Measurements from ENCODE around the gene MYOZ3. TPM values are rescaled to one million over a fixed set of nuclear protein-coding genes. Genes with fewer than 3 reads are reported as not detected.

The MYOZ3 gene
- total RNA-seq, 2 donors from 2014 or later = 12.4 to 15.8 TPM

GRCh38 chr5:150648294-150649107, 12.6 kb upstream of the MYOZ3 start:
- Histone ChIP-seq H3K4me3 (ENCODE audit: low read length) (no peak overlapping the region), H3K27ac (ENCODE audit: low read depth, low read length) (no peak overlapping the region), H3K9me3 (ENCODE audit: control insufficient read depth, low read length) (no peaks in the 10 kb centered on the region), H3K9ac (ENCODE audit: extremely low read depth, low read length, poor library complexity, severe bottlenecking) (no peak overlapping the region), H3K4me1 (ENCODE audit: control insufficient read depth, insufficient read depth, low read length) (peaks cover 11% of the 10 kb centered on the region), H3K27me3 (ENCODE audit: control insufficient read depth, insufficient read depth, low read length, poor library complexity, severe bottlenecking) (no peaks in the 10 kb centered on the region), H3K36me3 (ENCODE audit: control insufficient read depth, insufficient read depth, low read length) (no peaks in the 10 kb centered on the region)
- Mint-ChIP-seq H3K4me3 (no peak overlapping the region), H3K9me3 (no peaks in the 10 kb centered on the region), H3K27ac (no peak overlapping the region), H3K27me3 (ENCODE audit: insufficient read depth) (peaks cover 2% of the 10 kb centered on the region), H3K4me1 (peaks cover 37% of the 10 kb centered on the region), H3K36me3 (ENCODE audit: low read depth) (peaks cover 3% of the 10 kb centered on the region)
- WGBS, 2 experiments (ENCODE audit: insufficient coverage in 1 of 2, insufficient read length in 1 of 2) = 93 to 95% methylated on average over 10 to 16 of the region's 16 CpGs
- no peak for TF ChIP-seq CTCF (conservative IDR thresholded peaks at IDR 0.05)
- no peak for DNase-seq

- TF ChIP-seq CTCF (conservative IDR thresholded peaks at IDR 0.05) = no peak
- Histone ChIP-seq H3K36me3 (ENCODE audit: control insufficient read depth, insufficient read depth, low read length) (no peaks in the 10 kb centered on the region), H3K9ac (ENCODE audit: extremely low read depth, low read length, poor library complexity, severe bottlenecking) (no peak overlapping the region), H3K27me3 (ENCODE audit: control insufficient read depth, insufficient read depth, low read length, poor library complexity, severe bottlenecking) (no peaks in the 10 kb centered on the region), H3K27ac (ENCODE audit: low read depth, low read length) (no peak overlapping the region), H3K9me3 (ENCODE audit: control insufficient read depth, low read length) (no peaks in the 10 kb centered on the region), H3K4me3 (ENCODE audit: low read length) (no peak overlapping the region), H3K4me1 (ENCODE audit: control insufficient read depth, insufficient read depth, low read length) (peaks cover 8% of the 10 kb centered on the region)
- Mint-ChIP-seq H3K36me3 (ENCODE audit: low read depth) (peaks cover 3% of the 10 kb centered on the region), H3K27me3 (ENCODE audit: insufficient read depth) (peaks cover 2% of the 10 kb centered on the region), H3K4me1 (peaks cover 32% of the 10 kb centered on the region), H3K27ac (peak overlapping the region; percentile 44), H3K4me3 (no peak overlapping the region), H3K9me3 (no peaks in the 10 kb centered on the region)
- WGBS, 2 experiments (ENCODE audit: insufficient coverage in 1 of 2, insufficient read length in 1 of 2) = 95 to 96% methylated on average over 39 to 46 of the region's 46 CpGs
- no peak for DNase-seq
Measured at GRCh38 chr5:150649108-150650020, 11.7 kb upstream of the MYOZ3 start.

- WGBS, 2 experiments (ENCODE audit: insufficient coverage in 1 of 2, insufficient read length in 1 of 2) = 81 to 90% methylated on average over 14 to 38 of the region's 38 CpGs
- Histone ChIP-seq H3K9ac (ENCODE audit: extremely low read depth, low read length, poor library complexity, severe bottlenecking) (no peak overlapping the region), H3K27me3 (ENCODE audit: control insufficient read depth, insufficient read depth, low read length, poor library complexity, severe bottlenecking) (no peaks in the 10 kb centered on the region), H3K27ac (ENCODE audit: low read depth, low read length) (no peak overlapping the region), H3K4me1 (ENCODE audit: control insufficient read depth, insufficient read depth, low read length) (peaks cover 1% of the 10 kb centered on the region), H3K4me3 (ENCODE audit: low read length) (no peak overlapping the region), H3K36me3 (ENCODE audit: control insufficient read depth, insufficient read depth, low read length) (no peaks in the 10 kb centered on the region), H3K9me3 (ENCODE audit: control insufficient read depth, low read length) (no peaks in the 10 kb centered on the region)
- peaks cover 3% of the 10 kb centered on the region for H3K36me3 Mint-ChIP-seq (ENCODE audit: low read depth)
- peaks cover 22% of the 10 kb centered on the region for H3K4me1 Mint-ChIP-seq
- no peaks in the 10 kb centered on the region for H3K9me3 Mint-ChIP-seq
- peaks cover 2% of the 10 kb centered on the region for H3K27me3 Mint-ChIP-seq (ENCODE audit: insufficient read depth)
- no peak for DNase-seq
- H3K4me3 Mint-ChIP-seq = no peak overlapping the region
- no peak for TF ChIP-seq CTCF (conservative IDR thresholded peaks at IDR 0.05)
- peak overlapping the region; percentile 2 for H3K27ac Mint-ChIP-seq
Measured at GRCh38 chr5:150650021-150651006, 10.7 kb upstream of the MYOZ3 start.

Measured in endodermal cell (in vitro differentiated cells).